ENCODE measurements around the gene MINDY3.

The MINDY3 gene

DNA sequence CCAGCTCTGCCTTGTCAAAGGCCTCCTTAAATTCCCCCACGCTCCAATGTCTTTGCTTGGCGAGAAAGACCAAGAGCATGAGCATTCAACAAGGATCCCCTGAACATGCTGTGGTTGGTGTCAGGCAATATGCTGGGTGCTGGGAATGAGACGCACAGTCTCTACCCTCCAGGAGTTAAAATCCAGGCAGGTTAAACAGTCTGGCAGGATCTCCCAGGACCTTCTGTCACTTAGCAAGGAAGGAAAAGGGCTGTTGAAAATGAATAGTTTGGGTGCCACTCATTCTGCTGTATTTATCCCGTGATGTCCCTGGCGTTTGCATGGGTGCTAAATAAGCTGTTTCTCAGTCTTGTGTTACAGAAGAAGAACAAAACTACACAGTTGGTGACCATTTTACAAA lies 118.7 kb downstream of the MINDY3 start:
- in situ Hi-C loops (cut with MboI; ENCODE audit: low sequenced_read_pairs): loop anchor here (25.0 kb wide), 1 partner anchor 304 kb away; no protein-coding TSS in a partner anchor

DNA sequence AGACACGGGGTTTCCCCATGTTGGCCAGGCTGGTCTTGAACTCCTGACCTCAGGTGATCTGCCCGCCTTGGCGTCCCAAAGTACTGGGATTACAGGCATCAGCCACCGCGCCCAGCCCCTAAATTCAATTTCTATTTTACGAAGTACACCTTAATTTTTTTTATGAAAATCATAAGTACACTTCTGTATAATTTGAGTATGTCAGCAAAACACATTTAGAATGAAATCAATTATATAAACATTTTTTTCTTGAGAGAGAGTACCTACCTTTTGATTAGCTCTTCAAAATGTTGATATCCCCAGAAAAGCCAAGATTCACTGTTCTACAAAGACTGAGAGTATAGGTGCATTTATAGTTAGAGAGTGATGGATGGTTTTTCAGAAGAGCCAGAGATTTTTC lies 120.0 kb downstream of the MINDY3 start:
- in situ Hi-C loops (cut with MboI; ENCODE audit: low sequenced_read_pairs): loop anchor here (25.0 kb wide), 1 partner anchor 303 kb away; no protein-coding TSS in a partner anchor

DNA sequence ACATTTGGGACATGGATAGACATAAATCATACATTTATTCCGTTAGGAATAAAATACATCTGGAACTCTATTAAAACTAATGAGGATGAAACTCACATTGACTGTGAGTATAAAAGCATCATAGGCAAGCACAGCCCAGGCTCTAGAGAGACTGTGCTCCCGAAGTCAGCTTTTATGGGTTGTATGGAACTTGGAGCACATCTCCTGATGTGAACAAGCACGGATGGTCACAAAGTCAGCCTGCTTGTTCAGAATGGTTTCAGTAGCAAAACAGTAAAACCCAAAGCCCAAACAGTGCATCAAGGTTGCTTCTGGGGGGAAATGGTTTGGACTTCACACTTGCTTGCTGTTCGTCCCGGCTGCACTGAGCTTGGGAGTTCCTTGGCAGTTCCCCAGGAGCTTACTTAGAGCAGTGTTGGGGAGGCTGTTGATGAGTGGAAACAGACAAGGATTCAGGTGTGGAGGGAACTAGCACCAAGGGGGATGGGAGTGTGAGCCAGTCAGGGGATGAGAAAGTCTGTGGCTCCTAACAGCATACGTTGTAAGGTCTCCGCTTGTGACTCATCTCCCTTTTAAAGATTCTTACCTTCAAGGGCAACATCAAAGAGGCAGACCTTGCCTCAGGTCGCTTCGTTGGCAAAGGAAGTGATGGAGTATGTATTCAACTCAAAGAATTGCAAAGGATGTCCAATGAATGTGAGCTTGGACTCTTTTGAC lies 120.9 kb downstream of the MINDY3 start:
- in situ Hi-C loops (cut with MboI; ENCODE audit: low sequenced_read_pairs): loop anchor here (25.0 kb wide), 1 partner anchor 302 kb away; no protein-coding TSS in a partner anchor

DNA sequence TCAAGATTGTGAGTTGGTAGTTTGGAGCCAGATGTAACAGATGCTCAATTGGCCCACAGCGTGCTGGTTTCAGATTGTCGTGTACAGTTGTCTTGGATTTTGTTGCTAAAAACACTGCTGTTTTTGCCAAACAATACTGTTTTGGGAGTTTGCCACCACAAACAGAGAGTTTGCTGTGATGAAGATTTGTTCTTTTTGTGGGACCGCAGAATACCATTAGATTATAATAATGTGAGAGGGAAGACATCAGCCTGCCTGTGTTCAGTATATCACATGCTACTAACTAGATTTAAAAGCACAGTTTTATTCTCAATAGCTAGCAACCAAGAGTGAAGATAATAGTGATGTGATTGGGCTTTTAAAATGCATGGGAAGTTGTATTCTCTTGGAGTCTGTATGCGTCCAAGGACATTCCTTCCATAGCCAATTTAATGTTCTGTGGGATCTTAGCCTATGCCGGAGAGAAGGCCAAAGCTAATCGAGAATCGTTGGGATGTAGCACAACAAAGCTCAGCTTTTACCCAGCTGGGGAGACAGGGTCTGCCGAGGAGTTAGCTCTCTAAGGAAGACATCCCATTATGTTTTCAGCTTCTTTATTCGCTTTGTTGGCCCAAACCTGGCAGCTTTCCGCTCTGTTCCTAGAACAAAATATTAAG lies 121.9 kb downstream of the MINDY3 start:
- in situ Hi-C loops (cut with MboI; ENCODE audit: low sequenced_read_pairs): loop anchor here (25.0 kb wide), 1 partner anchor 301 kb away; no protein-coding TSS in a partner anchor

DNA sequence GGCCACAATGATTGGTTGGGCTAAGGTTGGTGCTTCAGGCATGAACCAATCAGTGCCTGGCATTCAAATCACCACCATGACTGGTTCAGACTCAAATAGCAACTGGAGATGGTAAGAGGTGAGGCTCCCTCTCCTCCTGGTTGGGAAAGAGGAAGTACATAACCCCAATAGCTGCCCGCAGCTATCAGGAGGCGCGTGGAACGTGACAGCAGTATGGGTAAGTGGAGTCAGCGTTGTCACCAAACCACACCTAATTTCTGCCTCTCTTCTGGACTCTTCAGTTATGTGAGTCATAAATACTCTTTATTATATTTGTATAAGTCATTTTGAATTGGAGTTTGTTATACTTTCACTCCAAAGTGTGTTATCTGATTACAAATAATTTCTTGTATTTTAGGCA lies 122.7 kb downstream of the MINDY3 start:
- in situ Hi-C loops (cut with MboI; ENCODE audit: low sequenced_read_pairs): loop anchor here (25.0 kb wide), 1 partner anchor 300 kb away; no protein-coding TSS in a partner anchor

DNA sequence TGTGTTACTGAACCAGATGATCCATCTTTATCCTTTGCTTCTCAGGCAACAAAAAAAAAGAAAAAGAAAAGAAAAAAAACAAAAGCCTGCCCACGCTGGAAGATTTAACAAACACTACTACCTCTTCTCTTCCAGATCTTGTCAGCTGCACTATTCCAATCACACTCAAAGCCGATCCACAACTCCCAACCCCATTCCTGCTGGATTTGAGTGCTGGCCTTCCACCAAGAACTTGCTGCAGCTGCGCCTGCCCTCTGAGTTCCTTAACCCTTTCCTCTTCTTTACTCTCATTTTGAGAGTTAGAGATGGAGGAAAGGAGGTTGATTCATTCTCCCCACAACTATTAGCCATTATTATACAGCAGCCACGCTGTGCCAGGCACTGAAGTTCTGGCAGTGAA lies 124.5 kb downstream of the MINDY3 start:
- in situ Hi-C loops (cut with MboI; ENCODE audit: low sequenced_read_pairs): loop anchor here (25.0 kb wide), 1 partner anchor 298 kb away; no protein-coding TSS in a partner anchor

DNA sequence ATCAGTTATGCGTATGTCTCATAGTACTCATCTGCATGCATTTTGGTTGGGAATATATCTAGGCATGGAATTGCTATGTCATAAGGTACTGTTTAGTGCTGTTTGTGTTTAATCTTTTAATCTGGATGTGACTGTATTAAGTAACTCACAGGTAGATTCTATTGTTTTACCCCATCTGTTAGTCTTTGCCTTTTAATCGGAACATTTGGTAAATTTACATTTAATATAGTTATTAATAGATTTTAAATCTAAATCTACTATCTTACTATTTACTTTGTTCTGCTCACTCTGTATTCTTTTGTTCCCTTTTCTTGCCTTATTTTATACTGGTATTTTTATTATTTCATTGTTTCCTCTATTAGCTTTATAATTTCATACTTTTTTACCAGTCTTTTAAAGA lies 130.0 kb downstream of the MINDY3 start:
- in situ Hi-C loops (cut with MboI; ENCODE audit: low sequenced_read_pairs): loop anchor here (25.0 kb wide), 1 partner anchor 293 kb away; no protein-coding TSS in a partner anchor

DNA sequence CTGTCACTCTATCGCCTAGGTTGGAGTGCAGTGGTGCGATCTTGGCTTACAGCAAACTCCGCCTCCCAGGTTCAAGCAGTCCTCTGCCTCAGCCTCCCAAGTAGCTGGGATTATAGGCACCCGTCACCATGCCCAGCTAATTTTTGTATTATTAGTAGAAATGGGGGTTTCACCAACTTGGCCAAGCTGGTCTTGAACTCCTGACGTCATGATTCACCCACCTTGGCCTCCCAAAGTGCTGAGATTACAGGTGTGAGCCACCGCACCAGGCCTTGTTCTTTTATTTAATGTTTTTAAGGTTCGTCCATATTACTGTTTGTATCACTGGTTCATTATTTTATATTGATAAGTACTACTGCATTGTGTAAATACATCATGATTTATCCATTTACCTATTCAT lies 130.4 kb downstream of the MINDY3 start:
- in situ Hi-C loops (cut with MboI; ENCODE audit: low sequenced_read_pairs): loop anchor here (25.0 kb wide), 1 partner anchor 293 kb away; no protein-coding TSS in a partner anchor
